KMS-11 (cell line): ENCODE results near the gene PNPLA7.
"Not testable (repeated sequence)": the region's sequence is repeated elsewhere in the genome, so short reads cannot be mapped to it uniquely, and the experiment has no call there.

ENCODE experiments used
- H2AFZ ChIP-seq: fragments of 200-600 bp; sonication (generic); 2 replicates; pipeline ENCODE4 v1.6.1; 2016; ENCODE audit warnings: antibody characterized with exemption, mixed run types, low read depth
- H3K27ac ChIP-seq: fragments of 200-600 bp; sonication (generic); 2 replicates; pipeline ENCODE4 v1.6.1; 2016; ENCODE audit warnings: mild to moderate bottlenecking, mixed run types
- H3K27me3 ChIP-seq: fragments of 200-600 bp; sonication (generic); 2 replicates; pipeline ENCODE4 v1.6.1; 2017; ENCODE audit warnings: mild to moderate bottlenecking, low read depth, mixed run types, moderate library complexity; ENCODE audit not compliant: insufficient read depth
- H3K36me3 ChIP-seq: fragments of 200-600 bp; sonication (generic); 2 replicates; pipeline ENCODE4 v1.6.1; 2017; ENCODE audit warnings: mild to moderate bottlenecking, mixed run types; ENCODE audit not compliant: insufficient read depth
- H3K4me1 ChIP-seq: fragments of 200-600 bp; sonication (generic); 2 replicates; pipeline ENCODE4 v1.6.1; 2016; ENCODE audit warnings: mild to moderate bottlenecking, low read depth, mixed run types; ENCODE audit not compliant: poor library complexity, severe bottlenecking
- H3K4me2 ChIP-seq: fragments of 200-600 bp; sonication (generic); 2 replicates; pipeline ENCODE4 v1.7.0; 2016; ENCODE audit warnings: mild to moderate bottlenecking, mixed run types
- H3K4me3 ChIP-seq: fragments of 200-600 bp; sonication (generic); IDR thresholded peaks from 2 replicates; pipeline ENCODE4 v1.6.1; 2017; ENCODE audit warnings: low read depth, low read length, mixed read lengths; ENCODE audit not compliant: insufficient read depth
- H3K79me2 ChIP-seq: fragments of 200-600 bp; sonication (generic); 2 replicates; pipeline ENCODE4 v1.6.1; 2016; ENCODE audit warnings: low read depth, mixed run types; ENCODE audit not compliant: insufficient read depth
- H3K9ac ChIP-seq: fragments of 200-600 bp; sonication (generic); 2 replicates; pipeline ENCODE4 v1.6.1; 2016; ENCODE audit warnings: mild to moderate bottlenecking, mixed run types
- H4K20me1 ChIP-seq: fragments of 200-600 bp; sonication (generic); 2 replicates; pipeline ENCODE4 v1.6.1; 2016; ENCODE audit warnings: mild to moderate bottlenecking, mixed run types; ENCODE audit not compliant: insufficient read depth
- TF ChIP-seq, protein P1 (sequence below): fragments of 200-600 bp; sonication (generic); conservative IDR thresholded peaks from 2 replicates; pipeline ENCODE4 v1.6.1; 2017; ENCODE audit warnings: low read depth, mild to moderate bottlenecking, antibody characterized with exemption, low read length, moderate library complexity, mixed read lengths

Gene PNPLA7

GRCh38 chr9:137534256-137535119 is 15.7 kb downstream of the PNPLA7 start:
- Histone ChIP-seq H4K20me1 (no peaks in the 10 kb centered on the region), H3K4me3 (no peak overlapping the region), H3K79me2 (no peaks in the 10 kb centered on the region), H3K9ac (peak overlapping the region; percentile 0; the same call in 1 of the 2 replicates), H3K4me1 (peaks cover 10% of the 10 kb centered on the region), H3K36me3 (no peaks in the 10 kb centered on the region), H3K4me2 (peak overlapping the region; percentile 5; the same call in 1 of the 2 replicates), H2AFZ (peak overlapping the region; percentile 45; the same call in 1 of the 2 replicates), H3K27ac (peak overlapping the region; percentile 38; the same call in 1 of the 2 replicates), H3K27me3 (no peaks in the 10 kb centered on the region)
- TF ChIP-seq, protein P1, sequence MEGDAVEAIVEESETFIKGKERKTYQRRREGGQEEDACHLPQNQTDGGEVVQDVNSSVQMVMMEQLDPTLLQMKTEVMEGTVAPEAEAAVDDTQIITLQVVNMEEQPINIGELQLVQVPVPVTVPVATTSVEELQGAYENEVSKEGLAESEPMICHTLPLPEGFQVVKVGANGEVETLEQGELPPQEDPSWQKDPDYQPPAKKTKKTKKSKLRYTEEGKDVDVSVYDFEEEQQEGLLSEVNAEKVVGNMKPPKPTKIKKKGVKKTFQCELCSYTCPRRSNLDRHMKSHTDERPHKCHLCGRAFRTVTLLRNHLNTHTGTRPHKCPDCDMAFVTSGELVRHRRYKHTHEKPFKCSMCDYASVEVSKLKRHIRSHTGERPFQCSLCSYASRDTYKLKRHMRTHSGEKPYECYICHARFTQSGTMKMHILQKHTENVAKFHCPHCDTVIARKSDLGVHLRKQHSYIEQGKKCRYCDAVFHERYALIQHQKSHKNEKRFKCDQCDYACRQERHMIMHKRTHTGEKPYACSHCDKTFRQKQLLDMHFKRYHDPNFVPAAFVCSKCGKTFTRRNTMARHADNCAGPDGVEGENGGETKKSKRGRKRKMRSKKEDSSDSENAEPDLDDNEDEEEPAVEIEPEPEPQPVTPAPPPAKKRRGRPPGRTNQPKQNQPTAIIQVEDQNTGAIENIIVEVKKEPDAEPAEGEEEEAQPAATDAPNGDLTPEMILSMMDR, result peak; percentile 73

DNA sequence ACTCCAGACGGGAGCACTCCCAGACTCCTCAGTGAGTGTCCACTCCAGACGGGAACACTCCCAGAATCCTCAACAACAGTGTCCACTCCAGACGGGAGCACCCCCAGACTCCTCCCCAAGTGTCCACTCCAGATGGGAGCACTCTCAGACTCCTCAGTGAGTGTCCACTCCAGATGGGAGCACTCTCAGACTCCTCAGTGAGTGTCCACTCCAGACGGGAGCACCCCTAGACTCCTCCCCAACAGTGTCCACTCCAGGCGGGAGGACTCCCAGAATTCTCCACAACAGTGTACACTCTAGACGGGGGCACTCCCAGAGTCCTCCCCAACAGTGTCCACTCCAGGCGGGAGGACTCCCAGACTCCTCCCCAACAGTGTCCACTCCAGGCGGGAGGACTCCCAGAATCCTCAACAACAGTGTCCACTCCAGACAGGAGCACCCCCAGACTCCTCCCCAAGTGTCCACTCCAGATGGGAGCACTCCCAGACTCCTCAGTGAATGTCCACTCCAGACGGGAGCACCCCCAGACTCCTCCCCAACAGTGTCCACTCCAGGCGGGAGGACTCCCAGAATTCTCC is 17.2 kb downstream of the PNPLA7 start:
- not testable (repeated sequence) for H4K20me1 ChIP-seq, H3K36me3 ChIP-seq, H3K4me2 ChIP-seq

GRCh38 chr9:137531099-137531765 is 19.0 kb downstream of the PNPLA7 start:
- H3K36me3 ChIP-seq, result no peaks in the 10 kb centered on the region
- TF ChIP-seq, protein P1, result no peak
- no peak overlapping the region for H3K4me3 ChIP-seq
- peaks cover 10% of the 10 kb centered on the region for H3K4me1 ChIP-seq
- H4K20me1 ChIP-seq, result no peaks in the 10 kb centered on the region
- no peaks in the 10 kb centered on the region for H3K27me3 ChIP-seq
- no peak overlapping the region for H3K9ac ChIP-seq
- H3K79me2 ChIP-seq, result no peaks in the 10 kb centered on the region
- no peak overlapping the region for H3K4me2 ChIP-seq
- H2AFZ ChIP-seq, result no peak overlapping the region
- H3K27ac ChIP-seq, result no peak overlapping the region

More for the DNA sequence above, 17.2 kb downstream of the PNPLA7 start:
- peaks cover 10% of the 10 kb centered on the region for H3K4me1 ChIP-seq
- not testable (repeated sequence) for H3K79me2 ChIP-seq, H3K9ac ChIP-seq, H3K27me3 ChIP-seq, H2AFZ ChIP-seq, H3K4me3 ChIP-seq, H3K27ac ChIP-seq

DNA sequence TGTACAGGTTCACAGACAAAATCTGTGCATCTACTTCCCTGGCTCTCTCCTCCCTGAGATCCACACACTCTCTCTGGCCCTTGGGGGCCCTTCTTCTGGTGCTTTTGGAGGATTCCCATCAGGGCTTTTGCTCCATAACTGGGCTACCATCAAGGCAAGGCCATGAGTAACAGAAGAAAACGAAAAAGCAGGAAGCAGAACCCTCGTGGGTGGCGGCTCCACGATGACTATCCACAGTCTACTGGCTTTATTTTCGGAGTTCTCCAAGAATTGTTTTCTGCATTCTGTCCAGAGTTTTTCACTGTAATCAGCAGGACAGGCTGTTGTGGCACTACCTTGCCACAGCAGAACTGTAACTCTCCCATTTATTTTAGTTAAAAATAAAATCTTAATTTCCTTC is 19.9 kb downstream of the PNPLA7 start:
- Histone ChIP-seq H3K27ac (no peak overlapping the region), H3K4me1 (peaks cover 9% of the 10 kb centered on the region), H3K27me3 (no peaks in the 10 kb centered on the region), H2AFZ (no peak overlapping the region), H3K4me3 (no peak overlapping the region), H3K9ac (no peak overlapping the region), H3K4me2 (no peak overlapping the region), H3K79me2 (no peaks in the 10 kb centered on the region), H4K20me1 (no peaks in the 10 kb centered on the region), H3K36me3 (no peaks in the 10 kb centered on the region)
- TF ChIP-seq, protein P1, result no peak
